Body of pancreas (tissue), 4 donors: ENCODE data around the gene SLX9.

Source experiments
- CTCF ChIP-seq, 7 experiments: fragments of 450-650 bp in 4 of 7; fragments of 200-600 bp in 3 of 7; sonication (generic) in 3 of 7; IDR thresholded peaks; one replicate each; pipeline ENCODE4 v1.5.1; 2016 to 2019; ENCODE audit warnings: antibody characterized with exemption in 7 of 7
- POLR2A ChIP-seq, 3 donors: fragments of 450-650 bp; IDR thresholded peaks; one replicate each; pipeline ENCODE4 v1.6.1; 2016; ENCODE audit warnings: antibody characterized with exemption in 3 of 3, mild to moderate bottlenecking in 2 of 3

DNA sequence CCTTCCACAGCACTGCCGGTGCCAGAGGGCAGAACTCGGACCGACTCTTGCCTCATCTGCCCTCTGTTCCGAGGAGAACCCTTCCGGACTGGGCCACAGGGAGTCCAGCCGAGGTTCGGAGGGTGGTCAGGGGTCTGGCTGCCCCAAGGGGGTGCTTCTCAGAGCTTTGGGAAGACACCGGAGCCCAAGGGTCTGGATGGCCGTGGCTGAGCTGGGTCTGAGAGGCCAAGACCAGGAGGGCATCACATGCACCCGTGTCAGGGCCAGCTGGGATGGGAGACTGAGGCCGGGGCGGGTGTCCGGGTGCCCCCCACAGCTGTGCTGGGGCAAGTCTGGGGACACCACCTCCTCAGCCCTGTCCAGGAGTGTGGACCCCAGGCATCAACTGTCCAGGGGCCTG is 51.1 kb downstream of the SLX9 start:
- TF ChIP-seq CTCF (IDR thresholded peaks at IDR 0.05) (no peak), POLR2A (IDR thresholded peaks at IDR 0.05) (no peak)
